Neuronal stem cell (in vitro differentiated cells): ENCODE results near the gene ZNF471. TPM values are rescaled to one million over a fixed set of nuclear protein-coding genes. Genes with fewer than 3 reads are reported as not detected.

ENCODE experiments used
- DNase-seq: peaks from one replicate; pipeline ENCODE4 v3.0.0-alpha.2; 2013; ENCODE audit warnings: low spot score
- H2AFZ ChIP-seq: one replicate; pipeline ENCODE4 v1.6.1; 2013; ENCODE audit warnings: mild to moderate bottlenecking, low read length, inconsistent platforms
- H2AK5ac ChIP-seq: 2 replicates; pipeline ENCODE4 v1.6.1; 2013; ENCODE audit warnings: low read depth, mild to moderate bottlenecking, inconsistent platforms, low read length, moderate library complexity, mixed read lengths
- H2BK120ac ChIP-seq: 2 replicates; pipeline ENCODE4 v1.6.1; 2013; ENCODE audit warnings: low read depth, mild to moderate bottlenecking, inconsistent platforms, low read length, moderate library complexity, mixed read lengths
- H2BK12ac ChIP-seq: one replicate; pipeline ENCODE4 v1.6.1; 2013; ENCODE audit warnings: low read length, inconsistent platforms
- H2BK15ac ChIP-seq: 2 replicates; pipeline ENCODE4 v1.6.1; 2013; ENCODE audit warnings: mild to moderate bottlenecking, low read length, inconsistent platforms, mixed read lengths
- H2BK5ac ChIP-seq: one replicate; pipeline ENCODE4 v1.6.1; 2013; ENCODE audit warnings: inconsistent platforms, mild to moderate bottlenecking, low read length, moderate library complexity
- H3K14ac ChIP-seq: one replicate; pipeline ENCODE4 v1.6.1; 2013; ENCODE audit warnings: low read length, inconsistent platforms
- H3K18ac ChIP-seq: 2 replicates; pipeline ENCODE4 v1.6.1; 2013; ENCODE audit warnings: low read length, inconsistent platforms
- H3K23ac ChIP-seq: 2 replicates; pipeline ENCODE4 v1.6.1; 2013; ENCODE audit warnings: low read depth, mild to moderate bottlenecking, mixed read lengths, low read length, inconsistent platforms; ENCODE audit not compliant: poor library complexity
- H3K27ac ChIP-seq: replicated peaks from 3 replicates; pipeline ENCODE4 v1.5.1; 2013; ENCODE audit warnings: low read length, inconsistent platforms
- H3K27me3 ChIP-seq, 3 experiments: 2 replicates each; pipeline ENCODE4 v1.6.1; 2013; ENCODE audit warnings: low read length in 3 of 3, mild to moderate bottlenecking in 2 of 3, inconsistent platforms in 1 of 3, low read depth in 1 of 3, mixed read lengths in 1 of 3, moderate library complexity in 1 of 3; ENCODE audit not compliant: control insufficient read depth in 3 of 3, insufficient read depth in 3 of 3
- H3K36me3 ChIP-seq, 2 donors: replicated peaks in 1 of 2; 2 replicates each; pipeline ENCODE4 v1.6.1; 2013; ENCODE audit warnings: low read length in 2 of 2; ENCODE audit not compliant: control insufficient read depth in 2 of 2, insufficient read depth in 2 of 2
- H3K4ac ChIP-seq: 2 replicates; pipeline ENCODE4 v1.6.1; 2013; ENCODE audit warnings: inconsistent platforms, mild to moderate bottlenecking, low read length, moderate library complexity
- H3K4me1 ChIP-seq, 2 donors: 1 replicate in 1 of 2; 2 replicates in 1 of 2; pipeline ENCODE4 v1.6.1; 2013; ENCODE audit warnings: low read length in 2 of 2, low read depth in 1 of 2; ENCODE audit not compliant: control insufficient read depth in 2 of 2, insufficient read depth in 1 of 2
- H3K4me2 ChIP-seq: one replicate; pipeline ENCODE4 v1.6.1; 2013; ENCODE audit warnings: mild to moderate bottlenecking, low read length, inconsistent platforms; ENCODE audit not compliant: insufficient read depth, poor library complexity, severe bottlenecking
- H3K4me3 ChIP-seq, 2 donors: 2 replicates each; pipeline ENCODE4 v1.5.1; 2013; ENCODE audit warnings: low read length in 2 of 2, mild to moderate bottlenecking in 2 of 2, inconsistent platforms in 1 of 2, moderate library complexity in 1 of 2
- H3K79me1 ChIP-seq: one replicate; pipeline ENCODE4 v1.6.1; 2013; ENCODE audit warnings: low read depth, mild to moderate bottlenecking, inconsistent platforms, low read length, moderate library complexity
- H3K9ac ChIP-seq: one replicate; pipeline ENCODE4 v1.6.1; 2013; ENCODE audit warnings: mild to moderate bottlenecking, low read depth, low read length, inconsistent platforms; ENCODE audit not compliant: poor library complexity
- H3K9me3 ChIP-seq, 2 donors: replicated peaks in 1 of 2; 2 replicates each; pipeline versions ENCODE3 to v1.6.1; 2013; ENCODE audit warnings: low read length in 2 of 2, mild to moderate bottlenecking in 2 of 2, inconsistent platforms in 1 of 2, low read depth in 1 of 2, mixed read lengths in 1 of 2, moderate library complexity in 1 of 2; ENCODE audit not compliant: control insufficient read depth in 2 of 2, insufficient read depth in 1 of 2
- H4K8ac ChIP-seq: one replicate; pipeline ENCODE4 v1.6.1; 2013; ENCODE audit warnings: low read depth, mild to moderate bottlenecking, inconsistent platforms, low read length, moderate library complexity
- H4K91ac ChIP-seq: one replicate; pipeline ENCODE4 v1.6.1; 2013; ENCODE audit warnings: low read length, low read depth, mild to moderate bottlenecking, inconsistent platforms; ENCODE audit not compliant: poor library complexity
- WGBS, 2 donors: extraction: QIAGEN DNeasy Blood & Tissue Kit; methylation state at CpG; one replicate each; pipeline ENCODE4 v1.1.7; 2013; ENCODE audit warnings: missing lambda C conversion rate in 2 of 2, mixed read lengths in 1 of 2; ENCODE audit not compliant: insufficient read length in 2 of 2, insufficient replicate concordance in 1 of 2; ENCODE audit errors: extremely low coverage in 2 of 2; 5-methylcytosine and 5-hydroxymethylcytosine counted together
- polyA plus RNA-seq, 2 experiments: library from polyadenylated mRNA; stranded (reverse); fragments of 200-250 nt; gene quantifications; one replicate each; pipeline ENCODE4 v1.2.3, GENCODE V29; 2013

Gene ZNF471
- 1.9 TPM for polyA plus RNA-seq (2013, experiment 1 of 2)
- polyA plus RNA-seq (2013, experiment 2 of 2): 2.0 TPM

DNA sequence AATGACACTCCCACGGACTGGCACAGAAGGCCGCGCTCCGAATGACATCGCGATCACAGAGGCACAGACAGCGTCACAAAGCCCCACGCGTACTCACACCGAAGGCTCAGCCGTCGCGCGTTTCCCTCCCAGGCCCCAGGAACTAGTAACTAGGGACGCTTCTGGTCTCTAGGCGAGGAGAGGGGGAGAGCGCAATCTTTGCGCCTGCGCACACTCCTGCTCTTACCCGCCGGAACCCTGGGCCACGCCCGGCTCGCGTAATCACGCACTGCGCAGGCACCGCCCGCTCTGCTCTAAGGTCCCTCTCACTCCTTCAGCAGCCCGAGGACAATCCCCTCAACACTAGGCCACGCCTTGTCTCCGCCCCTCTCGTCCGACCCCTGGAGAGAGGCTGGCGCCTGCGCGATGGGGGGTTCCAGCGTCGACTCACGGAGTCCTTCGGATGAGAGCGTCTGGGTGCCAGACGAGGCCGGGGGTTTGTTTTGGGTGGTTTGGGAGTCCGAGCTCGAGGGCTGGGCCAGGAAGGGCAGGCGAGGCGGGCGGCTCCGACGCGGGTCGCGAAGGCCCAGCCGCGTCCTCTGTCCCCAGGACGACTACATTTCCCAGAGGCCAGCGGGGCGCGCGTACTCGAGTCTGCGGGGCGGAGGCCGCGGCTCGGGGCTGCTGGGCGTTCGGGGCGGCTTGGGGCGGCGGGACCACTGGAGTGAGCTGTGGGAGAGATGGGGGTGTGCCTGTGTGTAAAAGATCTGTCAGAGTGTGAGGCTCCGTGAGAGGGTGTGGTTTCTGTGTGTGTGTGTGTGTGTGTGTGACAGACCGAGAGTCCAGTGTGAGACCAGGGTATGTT, at the start of gene ZNF471:
Gene ZNF471, plus strand, starts transcription at position 410 of the 844 bp plus-strand sequence. CDS start 3,717 bp downstream, outside the sequence.
- Histone ChIP-seq H3K9me3 (peaks cover 6 to 12% of the 10 kb centered on the region in 2 donors), H3K4me1 (peaks cover 0 to 8% of the 10 kb centered on the region in 2 donors), H3K14ac (peak within 1 kb of the TSS; percentile 79), H3K4ac (no peak within 1 kb of the TSS), H3K27ac (peak within 1 kb of the TSS; percentile 84), H3K79me1 (no peaks in the 10 kb centered on the region), H3K9ac (peak within 1 kb of the TSS; percentile 97), H3K27me3 (no peaks in the 10 kb centered on the region), H2BK12ac (no peak within 1 kb of the TSS), H3K36me3 (peaks cover 0 to 3% of the 10 kb centered on the region in 2 donors), H2AFZ (no peak within 1 kb of the TSS), H3K4me3 (peak within 1 kb of the TSS; percentile 31 to 82), H3K4me2 (peak within 1 kb of the TSS; percentile 98), H3K18ac (peak within 1 kb of the TSS; percentile 99), H2BK15ac (no peak within 1 kb of the TSS), H2BK5ac (peak within 1 kb of the TSS; percentile 93), H3K23ac (peak within 1 kb of the TSS; percentile 51), H4K91ac (no peak within 1 kb of the TSS), H2BK120ac (no peak within 1 kb of the TSS), H4K8ac (peak within 1 kb of the TSS; percentile 70), H2AK5ac (no peak within 1 kb of the TSS)
- no CpG with 5 or more reads among the region's 74 CpGs for WGBS, 2 donors
- DNase-seq: peak; percentile 97

- H3K4me1 ChIP-seq: peaks cover 0 to 6% of the 10 kb centered on the region in 2 donors
- H2AFZ ChIP-seq: no peak overlapping the region
- no peak overlapping the region for H2BK15ac ChIP-seq
- H3K27ac ChIP-seq: no peak overlapping the region
- no peak overlapping the region for H2BK12ac ChIP-seq
- no peaks in the 10 kb centered on the region for H3K27me3 ChIP-seq
- H3K23ac ChIP-seq: no peak overlapping the region
- no CpG with 5 or more reads among the region's 3 CpGs for WGBS, 2 donors
- H3K4me3 ChIP-seq: no peak overlapping the region
- no peak overlapping the region for H3K14ac ChIP-seq
- no peak overlapping the region for H2AK5ac ChIP-seq
- peaks cover 0 to 10% of the 10 kb centered on the region in 2 donors for H3K36me3 ChIP-seq
- H4K91ac ChIP-seq: no peak overlapping the region
- H2BK5ac ChIP-seq: no peak overlapping the region
- DNase-seq: no peak
- no peak overlapping the region for H3K4me2 ChIP-seq
- no peak overlapping the region for H2BK120ac ChIP-seq
- no peak overlapping the region for H3K18ac ChIP-seq
- H3K79me1 ChIP-seq: peaks cover 8% of the 10 kb centered on the region
- H3K9ac ChIP-seq: no peak overlapping the region
- H4K8ac ChIP-seq: no peak overlapping the region
- H3K9me3 ChIP-seq: peaks cover 0 to 7% of the 10 kb centered on the region in 2 donors
- H3K4ac ChIP-seq: no peak overlapping the region
These were observed 33.3 kb upstream of the ZNF471 start for GRCh38 chr19:56474308-56474707.

DNA sequence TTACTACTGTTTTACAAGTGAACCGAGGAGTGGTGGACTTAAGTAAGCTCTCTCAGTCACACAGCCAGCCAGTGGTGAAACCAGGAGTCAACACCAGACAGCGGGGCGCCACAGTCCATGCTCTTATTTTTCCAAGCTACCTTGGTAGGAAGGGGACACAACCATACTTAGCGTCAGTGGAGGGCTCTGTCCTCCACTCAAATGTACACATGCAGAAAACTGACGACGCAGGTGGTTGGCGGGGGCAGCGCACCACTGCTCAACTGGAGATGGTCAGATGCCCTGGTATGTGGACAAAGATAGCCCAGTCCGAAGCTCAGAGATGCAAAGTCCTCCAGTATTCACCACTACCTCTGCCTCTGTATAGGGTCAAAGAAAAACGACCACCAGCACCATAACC, 31.6 kb upstream of the ZNF471 start:
- H3K4me1 ChIP-seq: peaks cover 0 to 6% of the 10 kb centered on the region in 2 donors
- no peak overlapping the region for H2BK12ac ChIP-seq
- DNase-seq: no peak
- H3K23ac ChIP-seq: no peak overlapping the region
- H2BK120ac ChIP-seq: no peak overlapping the region
- H3K36me3 ChIP-seq: peaks cover 0 to 3% of the 10 kb centered on the region in 2 donors
- H3K9me3 ChIP-seq: peaks cover 0 to 3% of the 10 kb centered on the region in 2 donors
- H3K9ac ChIP-seq: no peak overlapping the region
- H3K27ac ChIP-seq: no peak overlapping the region
- no peak overlapping the region for H3K14ac ChIP-seq
- H2BK5ac ChIP-seq: no peak overlapping the region
- peak overlapping the region; percentile 97 for H3K4me2 ChIP-seq
- no peak overlapping the region for H4K8ac ChIP-seq
- H2BK15ac ChIP-seq: no peak overlapping the region
- H3K4ac ChIP-seq: no peak overlapping the region
- no peak overlapping the region for H2AFZ ChIP-seq
- peaks cover 8% of the 10 kb centered on the region for H3K79me1 ChIP-seq
- WGBS, 2 donors: no CpG with 5 or more reads among the region's 10 CpGs
- no peak overlapping the region for H2AK5ac ChIP-seq
- H3K18ac ChIP-seq: no peak overlapping the region
- peak overlapping the region in 1 of 2 donors; percentile 32 for H3K4me3 ChIP-seq
- no peak overlapping the region for H4K91ac ChIP-seq
- no peaks in the 10 kb centered on the region for H3K27me3 ChIP-seq
